Endothelial cell (in vitro differentiated cells): ENCODE results near the gene ARL5C. TPM values are rescaled to one million over a fixed set of nuclear protein-coding genes. Genes with fewer than 3 reads are reported as not detected.

Experiments
- DNase-seq: peaks from one replicate; pipeline ENCODE4 v3.0.0; 2021; ENCODE audit warnings: low spot score
- H3K27ac Mint-ChIP-seq: one replicate; pipeline ENCODE4 v1.8.0; 2021; ENCODE audit warnings: mixed read lengths, inconsistent platforms; ENCODE audit not compliant: unreplicated experiment
- H3K27me3 Mint-ChIP-seq: one replicate; pipeline ENCODE4 v1.8.0; 2021; ENCODE audit warnings: mild to moderate bottlenecking, moderate library complexity, mixed read lengths, inconsistent platforms; ENCODE audit not compliant: unreplicated experiment
- H3K36me3 Mint-ChIP-seq: one replicate; pipeline ENCODE4 v1.8.0; 2021; ENCODE audit warnings: mild to moderate bottlenecking, low read depth, mixed read lengths, inconsistent platforms; ENCODE audit not compliant: unreplicated experiment
- H3K4me1 Mint-ChIP-seq: one replicate; pipeline ENCODE4 v1.8.0; 2021; ENCODE audit warnings: mild to moderate bottlenecking, mixed read lengths, inconsistent platforms; ENCODE audit not compliant: unreplicated experiment
- H3K4me3 Mint-ChIP-seq: one replicate; pipeline ENCODE4 v1.8.0; 2021; ENCODE audit warnings: mild to moderate bottlenecking, mixed read lengths, inconsistent platforms; ENCODE audit not compliant: unreplicated experiment
- H3K9me3 Mint-ChIP-seq: one replicate; pipeline ENCODE4 v1.8.0; 2021; ENCODE audit warnings: mixed read lengths, inconsistent platforms; ENCODE audit not compliant: unreplicated experiment
- total RNA-seq: library from RNA; stranded (reverse); fragmentation: NEBNext Ultra II Directional; extraction: Animal tissue kit (Norgen Biotek cat#: 25700); gene quantifications from one replicate; pipeline ENCODE4 v1.2.1, GENCODE V29; 2021; ENCODE audit not compliant: unreplicated experiment
- TF ChIP-seq, protein P1 (sequence below): fragments of 200-600 bp; sonication (generic); IDR thresholded peaks from one replicate; pipeline ENCODE4 v1.5.0; 2021; ENCODE audit warnings: antibody characterized with exemption; ENCODE audit not compliant: unreplicated experiment

The ARL5C gene
- total RNA-seq, 1 donor from 2014 or later, result not detected

DNA sequence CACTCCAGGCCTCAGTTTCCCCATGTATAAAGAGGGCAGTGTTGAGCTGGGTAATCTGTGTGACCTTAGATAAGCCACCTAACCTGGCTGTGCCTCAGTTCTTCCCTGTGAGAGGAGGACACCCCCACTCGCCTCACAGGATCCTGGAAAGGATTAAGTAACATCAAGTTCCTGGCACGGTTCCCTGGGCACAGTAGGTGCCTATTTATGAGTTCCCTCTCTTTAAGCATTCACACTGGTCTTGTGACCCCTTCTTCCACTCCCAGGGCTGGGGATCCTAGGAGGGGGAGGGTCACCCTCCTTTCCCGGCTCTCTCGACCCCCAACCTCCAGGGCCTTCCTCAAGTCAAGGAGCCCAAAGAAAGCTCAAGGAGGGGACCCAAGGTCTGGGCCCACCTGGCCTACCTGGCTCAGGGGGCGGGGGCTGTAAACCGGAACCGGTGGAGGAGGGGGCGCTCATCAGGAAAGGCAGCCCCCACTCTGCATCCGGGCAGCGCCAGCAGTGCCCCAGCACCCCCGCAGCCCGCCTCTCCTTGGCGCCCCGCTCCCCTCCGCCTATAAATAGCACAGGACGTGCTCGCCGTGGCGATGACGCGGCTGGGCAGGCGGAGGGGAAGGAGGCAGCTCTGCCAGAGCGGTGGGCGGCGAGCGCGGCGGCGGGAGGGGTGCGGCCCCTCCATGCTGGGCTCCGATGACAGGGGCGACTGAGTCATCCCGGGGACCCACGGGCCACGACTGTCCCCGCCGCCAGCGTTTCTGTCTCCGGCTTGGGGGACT, 43.5 kb upstream of the ARL5C start:
- no peak overlapping the region for H3K27ac Mint-ChIP-seq
- H3K36me3 Mint-ChIP-seq, result peaks cover 5% of the 10 kb centered on the region
- H3K4me3 Mint-ChIP-seq, result no peak overlapping the region
- no peaks in the 10 kb centered on the region for H3K9me3 Mint-ChIP-seq
- H3K27me3 Mint-ChIP-seq, result peaks cover 4% of the 10 kb centered on the region
- TF ChIP-seq, protein P1, sequence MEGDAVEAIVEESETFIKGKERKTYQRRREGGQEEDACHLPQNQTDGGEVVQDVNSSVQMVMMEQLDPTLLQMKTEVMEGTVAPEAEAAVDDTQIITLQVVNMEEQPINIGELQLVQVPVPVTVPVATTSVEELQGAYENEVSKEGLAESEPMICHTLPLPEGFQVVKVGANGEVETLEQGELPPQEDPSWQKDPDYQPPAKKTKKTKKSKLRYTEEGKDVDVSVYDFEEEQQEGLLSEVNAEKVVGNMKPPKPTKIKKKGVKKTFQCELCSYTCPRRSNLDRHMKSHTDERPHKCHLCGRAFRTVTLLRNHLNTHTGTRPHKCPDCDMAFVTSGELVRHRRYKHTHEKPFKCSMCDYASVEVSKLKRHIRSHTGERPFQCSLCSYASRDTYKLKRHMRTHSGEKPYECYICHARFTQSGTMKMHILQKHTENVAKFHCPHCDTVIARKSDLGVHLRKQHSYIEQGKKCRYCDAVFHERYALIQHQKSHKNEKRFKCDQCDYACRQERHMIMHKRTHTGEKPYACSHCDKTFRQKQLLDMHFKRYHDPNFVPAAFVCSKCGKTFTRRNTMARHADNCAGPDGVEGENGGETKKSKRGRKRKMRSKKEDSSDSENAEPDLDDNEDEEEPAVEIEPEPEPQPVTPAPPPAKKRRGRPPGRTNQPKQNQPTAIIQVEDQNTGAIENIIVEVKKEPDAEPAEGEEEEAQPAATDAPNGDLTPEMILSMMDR, result no peak
- H3K4me1 Mint-ChIP-seq, result peaks cover 2% of the 10 kb centered on the region
- no peak for DNase-seq

DNA sequence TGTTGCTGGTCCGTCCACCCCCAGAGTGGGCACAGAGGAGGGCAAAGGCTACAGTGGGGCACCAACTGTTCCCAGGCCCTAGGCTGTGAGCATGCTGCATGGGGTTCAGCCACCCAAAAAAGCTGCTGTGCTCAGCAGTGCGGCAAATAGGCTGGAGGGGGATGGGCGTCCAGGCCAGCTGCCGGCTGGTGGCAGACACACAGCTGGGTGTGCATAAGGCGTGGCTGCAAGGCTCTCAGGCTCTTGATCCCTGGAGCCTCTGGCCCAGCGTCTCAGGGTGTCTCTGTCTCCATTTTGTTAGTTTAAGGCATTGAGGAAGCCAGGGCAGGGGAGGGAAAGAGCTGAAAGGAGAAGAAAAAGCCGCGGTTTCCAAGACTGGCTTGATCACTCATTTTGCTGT, 42.9 kb upstream of the ARL5C start:
- Mint-ChIP-seq H3K27me3 (peaks cover 4% of the 10 kb centered on the region), H3K36me3 (peaks cover 10% of the 10 kb centered on the region), H3K4me1 (peaks cover 2% of the 10 kb centered on the region), H3K9me3 (no peaks in the 10 kb centered on the region), H3K27ac (no peak overlapping the region), H3K4me3 (no peak overlapping the region)
- DNase-seq, result no peak
- TF ChIP-seq, protein P1, result no peak

DNA sequence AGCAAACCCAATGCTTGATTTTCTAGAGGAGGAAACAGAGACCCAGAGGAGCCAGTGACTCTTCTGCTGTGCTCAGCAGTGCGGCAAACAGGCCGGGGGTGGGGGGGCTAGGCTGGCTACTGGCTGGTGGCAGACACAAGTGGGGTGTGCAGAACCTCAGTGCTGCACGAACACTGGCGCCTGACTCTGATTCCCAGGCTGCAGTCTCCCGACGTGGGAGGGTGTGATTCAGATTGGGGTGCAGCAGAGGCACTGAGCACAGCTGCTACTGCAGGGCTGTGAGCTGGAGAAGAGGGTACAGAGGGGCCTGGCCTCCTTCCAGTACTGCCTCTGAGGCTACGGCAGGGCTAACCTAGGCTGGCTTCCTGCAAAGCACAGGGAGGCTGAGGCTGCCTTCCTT, 42.2 kb upstream of the ARL5C start:
- Mint-ChIP-seq H3K36me3 (peaks cover 16% of the 10 kb centered on the region), H3K9me3 (no peaks in the 10 kb centered on the region), H3K27me3 (peaks cover 3% of the 10 kb centered on the region), H3K27ac (no peak overlapping the region), H3K4me3 (no peak overlapping the region), H3K4me1 (peaks cover 2% of the 10 kb centered on the region)
- TF ChIP-seq, protein P1, result no peak
- no peak for DNase-seq

DNA sequence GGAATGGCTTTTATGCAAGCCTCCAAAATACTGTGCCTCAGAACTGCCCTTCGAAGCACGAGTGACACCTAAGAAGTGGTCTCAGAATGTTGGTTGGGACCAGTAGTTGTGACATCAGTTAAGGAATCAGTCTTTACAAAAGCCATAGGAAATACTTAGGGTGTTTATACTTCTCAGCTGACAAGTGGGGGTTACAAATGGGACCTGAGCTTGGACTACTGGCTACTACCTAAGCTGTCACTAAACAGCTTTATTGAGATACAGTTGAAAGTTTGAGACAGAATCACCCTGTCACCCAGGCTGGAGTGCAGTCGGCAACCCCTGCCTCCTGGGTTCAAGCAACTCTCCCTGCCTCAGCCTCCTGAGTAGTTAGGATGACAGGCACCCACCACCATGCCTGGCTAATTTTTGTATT, 39.2 kb upstream of the ARL5C start:
- Mint-ChIP-seq H3K27ac (no peak overlapping the region), H3K4me1 (peaks cover 22% of the 10 kb centered on the region), H3K36me3 (peaks cover 36% of the 10 kb centered on the region), H3K4me3 (peak overlapping the region; percentile 59), H3K27me3 (no peaks in the 10 kb centered on the region), H3K9me3 (no peaks in the 10 kb centered on the region)
- DNase-seq, result no peak
- TF ChIP-seq, protein P1, result no peak

DNA sequence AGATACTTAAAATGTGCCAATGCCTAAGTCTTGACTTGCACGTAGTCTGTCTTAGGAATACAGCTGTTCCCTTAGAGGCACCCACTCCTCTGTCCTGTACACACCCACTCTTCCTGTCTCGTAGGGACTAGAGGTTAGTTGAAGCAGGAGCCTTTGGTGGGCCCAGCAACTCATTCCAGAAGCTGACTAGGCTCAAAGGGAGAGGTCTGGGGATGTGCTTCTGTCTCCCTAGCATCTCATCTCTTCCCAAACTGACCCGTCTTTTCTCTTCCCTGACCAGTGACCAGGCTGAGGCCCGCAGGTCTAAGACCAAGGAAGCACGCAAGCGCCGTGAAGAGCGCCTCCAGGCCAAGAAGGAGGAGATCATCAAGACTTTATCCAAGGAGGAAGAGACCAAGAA, 38.3 kb upstream of the ARL5C start:
- peaks cover 31% of the 10 kb centered on the region for H3K4me1 Mint-ChIP-seq
- no peak overlapping the region for H3K27ac Mint-ChIP-seq
- H3K4me3 Mint-ChIP-seq, result peak overlapping the region; percentile 31
- peaks cover 36% of the 10 kb centered on the region for H3K36me3 Mint-ChIP-seq
- TF ChIP-seq, protein P1, result no peak
- H3K9me3 Mint-ChIP-seq, result no peaks in the 10 kb centered on the region
- no peak for DNase-seq
- H3K27me3 Mint-ChIP-seq, result peaks cover 5% of the 10 kb centered on the region
